Astrocyte of the spinal cord (primary cell): ENCODE results near the gene SPON1.
"Not testable (repeated sequence)": the region's sequence is repeated elsewhere in the genome, so short reads cannot be mapped to it uniquely, and the experiment has no call there.

Experiments
- DNase-seq: peaks from one replicate; pipeline ENCODE4 v3.0.0; 2011; ENCODE audit warnings: low read depth, low spot score
- H3K4me3 ChIP-seq: 2 replicates; pipeline ENCODE4 v1.5.1; 2011; ENCODE audit warnings: low read depth, mild to moderate bottlenecking, low read length, moderate library complexity
- in situ Hi-C: cut with HindIII; loops from 2 replicates; pipeline ENCODE4 v1.10.0; 2017; ENCODE audit warnings: low sequenced_read_pairs
- TF ChIP-seq, protein P1 (sequence below): IDR thresholded peaks from 2 replicates; pipeline ENCODE4 v1.5.1; 2012; ENCODE audit warnings: low read depth, mild to moderate bottlenecking, low read length, inconsistent platforms

The SPON1 gene

DNA sequence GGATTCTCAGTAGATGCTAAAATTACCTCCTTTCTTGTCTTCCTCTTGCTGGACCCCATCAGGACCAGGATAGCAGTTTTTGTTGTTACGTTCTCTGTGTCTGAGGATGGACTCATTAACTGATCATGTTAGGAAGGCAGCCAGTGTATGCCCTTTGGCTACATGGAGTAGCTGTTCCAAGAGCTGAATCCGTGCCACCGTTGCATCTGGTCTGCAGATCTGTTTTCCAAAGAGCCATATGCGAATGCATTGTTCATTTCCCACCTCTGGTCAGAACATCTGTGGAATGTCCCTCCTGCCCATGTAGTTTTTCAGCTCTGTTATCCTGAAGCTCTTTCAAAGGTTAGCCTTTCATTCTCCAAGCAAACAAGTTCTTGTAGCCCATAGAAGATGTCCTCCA, 188.4 kb downstream of the SPON1 start:
- no peak overlapping the region for H3K4me3 ChIP-seq
- DNase-seq = no peak
- TF ChIP-seq, protein P1, sequence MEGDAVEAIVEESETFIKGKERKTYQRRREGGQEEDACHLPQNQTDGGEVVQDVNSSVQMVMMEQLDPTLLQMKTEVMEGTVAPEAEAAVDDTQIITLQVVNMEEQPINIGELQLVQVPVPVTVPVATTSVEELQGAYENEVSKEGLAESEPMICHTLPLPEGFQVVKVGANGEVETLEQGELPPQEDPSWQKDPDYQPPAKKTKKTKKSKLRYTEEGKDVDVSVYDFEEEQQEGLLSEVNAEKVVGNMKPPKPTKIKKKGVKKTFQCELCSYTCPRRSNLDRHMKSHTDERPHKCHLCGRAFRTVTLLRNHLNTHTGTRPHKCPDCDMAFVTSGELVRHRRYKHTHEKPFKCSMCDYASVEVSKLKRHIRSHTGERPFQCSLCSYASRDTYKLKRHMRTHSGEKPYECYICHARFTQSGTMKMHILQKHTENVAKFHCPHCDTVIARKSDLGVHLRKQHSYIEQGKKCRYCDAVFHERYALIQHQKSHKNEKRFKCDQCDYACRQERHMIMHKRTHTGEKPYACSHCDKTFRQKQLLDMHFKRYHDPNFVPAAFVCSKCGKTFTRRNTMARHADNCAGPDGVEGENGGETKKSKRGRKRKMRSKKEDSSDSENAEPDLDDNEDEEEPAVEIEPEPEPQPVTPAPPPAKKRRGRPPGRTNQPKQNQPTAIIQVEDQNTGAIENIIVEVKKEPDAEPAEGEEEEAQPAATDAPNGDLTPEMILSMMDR = no peak
- in situ Hi-C loops = no loop called here

DNA sequence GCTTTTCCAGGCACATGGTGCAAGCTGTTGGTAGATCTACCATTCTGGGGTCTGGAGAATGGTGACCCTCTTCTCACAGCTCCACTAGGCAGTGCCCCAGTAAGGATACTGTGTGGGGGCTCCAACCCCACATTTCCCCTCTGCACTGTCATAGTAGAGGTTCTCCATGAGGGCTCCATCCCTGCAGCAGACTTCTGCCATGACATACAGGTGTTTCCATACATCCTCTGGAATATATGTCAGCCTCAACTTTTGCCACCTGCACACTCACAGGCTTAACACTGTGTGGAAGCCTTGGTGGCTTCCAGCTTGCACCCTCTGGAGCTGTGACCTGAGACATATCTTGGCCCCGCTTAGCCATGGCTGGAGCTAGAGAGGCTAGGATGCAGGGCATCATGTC, 191.6 kb downstream of the SPON1 start:
- in situ Hi-C loops = not testable (repeated sequence)

DNA sequence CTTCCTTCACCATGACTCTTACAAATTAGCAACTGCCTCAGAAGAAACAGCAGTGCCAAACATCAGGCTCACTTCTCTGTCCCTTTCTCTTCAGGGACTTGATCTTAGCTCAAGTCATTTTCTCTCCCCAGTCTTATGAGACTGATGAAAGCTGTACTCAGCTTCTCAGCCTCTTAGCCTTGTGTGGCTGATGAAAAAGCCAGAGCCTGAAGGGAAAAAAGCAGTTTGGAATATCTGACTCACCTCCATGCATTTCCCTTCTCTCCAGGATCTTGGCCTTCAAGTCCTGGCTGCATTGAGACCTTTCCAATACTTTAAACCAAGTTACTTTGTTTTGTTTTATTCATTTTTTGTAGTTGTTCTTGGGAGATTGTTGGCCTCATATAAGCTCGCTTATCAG, 195.9 kb downstream of the SPON1 start:
- no peak for DNase-seq
- TF ChIP-seq, protein P1 = no peak
- in situ Hi-C loops = no loop called here

More for the DNA sequence above, 191.6 kb downstream of the SPON1 start:
- not testable (repeated sequence) for H3K4me3 ChIP-seq, DNase-seq

DNA sequence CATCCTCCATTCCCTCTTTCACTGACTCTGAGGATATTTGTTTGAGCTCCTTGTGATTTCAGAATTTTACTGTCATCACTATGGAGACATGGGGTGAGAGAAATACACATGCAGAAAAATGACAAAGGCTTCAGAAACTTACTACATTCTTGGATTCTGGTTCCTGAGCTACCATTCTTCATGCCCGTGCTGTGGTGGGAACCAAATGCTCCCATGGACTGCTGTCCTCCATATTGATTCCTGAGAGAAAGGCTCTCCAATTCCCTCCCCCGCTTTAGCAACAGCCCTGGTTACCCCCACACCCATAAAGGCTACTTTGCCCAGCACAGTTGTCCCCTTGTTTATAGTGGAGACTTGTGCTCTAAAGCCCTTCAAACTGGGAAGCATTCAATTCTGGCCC, 201.1 kb downstream of the SPON1 start:
- TF ChIP-seq, protein P1 = no peak
- no peak overlapping the region for H3K4me3 ChIP-seq
- no peak for DNase-seq
- in situ Hi-C loops = no loop called here

More for the DNA sequence above, 195.9 kb downstream of the SPON1 start:
- H3K4me3 ChIP-seq = no peak overlapping the region

DNA sequence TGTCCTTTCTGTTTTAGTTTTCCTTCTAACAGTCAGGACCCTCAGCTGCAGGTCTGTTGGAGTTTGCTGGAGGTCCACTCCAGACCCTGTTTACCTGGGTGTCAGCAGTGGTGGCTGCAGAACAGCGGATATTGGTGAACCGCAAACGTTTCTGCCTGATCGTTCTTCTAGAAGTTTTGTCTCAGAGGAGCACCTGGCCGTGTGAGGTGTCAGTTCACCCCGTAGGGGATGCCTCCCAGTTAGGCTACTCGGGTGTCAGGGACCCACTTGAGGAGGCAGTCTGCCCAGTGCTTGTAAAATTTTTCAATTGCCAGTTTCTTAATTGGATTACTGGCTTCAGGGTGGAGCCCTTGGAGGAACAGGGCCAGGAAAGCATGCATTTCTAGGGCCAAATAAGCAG, 211.2 kb downstream of the SPON1 start:
- H3K4me3 ChIP-seq, DNase-seq, in situ Hi-C loops: not testable (repeated sequence)

DNA sequence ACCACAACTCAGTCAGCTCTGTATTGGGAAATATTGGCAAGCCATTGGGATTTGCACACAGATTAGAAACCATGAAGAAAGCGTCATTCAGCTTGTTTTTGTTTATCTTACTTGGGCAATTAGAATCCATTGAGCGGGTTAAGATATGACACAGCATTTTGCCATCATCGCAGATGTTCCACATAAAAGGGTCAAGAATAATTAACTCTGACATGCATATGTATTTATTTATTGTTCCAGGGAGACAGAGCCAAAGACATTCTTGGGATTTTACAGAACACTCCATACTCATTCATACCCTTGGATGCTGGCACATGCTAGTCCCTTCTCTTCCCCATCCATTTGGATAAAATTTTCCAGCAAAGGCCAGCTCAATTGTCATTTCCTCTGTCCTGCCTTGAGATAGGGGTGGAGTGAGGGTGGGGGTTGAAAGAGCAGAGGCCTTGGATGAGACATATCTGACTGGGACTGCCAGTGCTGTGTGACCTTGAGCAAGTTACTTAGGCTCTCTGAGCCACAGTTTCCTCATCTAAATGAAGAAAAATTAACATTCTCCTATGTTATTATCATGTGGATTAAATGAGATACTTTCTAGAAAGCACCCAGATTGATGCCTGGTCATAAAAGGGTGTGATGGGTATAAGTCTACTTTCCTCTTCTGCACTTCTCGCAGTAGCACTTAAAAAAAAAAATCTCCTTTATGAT, 216.7 kb downstream of the SPON1 start:
- peak; percentile 8 for DNase-seq
- in situ Hi-C loops = no loop called here
- no peak overlapping the region for H3K4me3 ChIP-seq
- TF ChIP-seq, protein P1 = no peak

DNA sequence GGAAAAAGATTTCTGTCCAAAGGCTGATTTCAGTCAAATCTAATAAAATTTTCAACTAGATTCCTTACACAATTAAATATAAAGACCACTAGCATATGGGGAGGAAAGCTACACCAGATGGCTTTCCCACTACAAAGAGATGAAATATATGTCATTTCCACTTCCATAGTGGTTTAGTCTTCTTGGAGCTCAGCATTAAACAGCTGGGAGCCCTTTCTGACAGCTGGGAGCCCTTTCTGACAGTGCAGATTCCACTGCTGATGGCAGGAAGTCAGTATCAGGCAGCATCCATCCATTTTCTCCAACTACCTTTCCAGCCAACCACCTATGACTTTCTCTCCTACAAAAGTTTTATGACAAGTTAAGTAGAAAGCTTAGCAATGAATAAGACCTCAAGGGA, 218.6 kb downstream of the SPON1 start:
- TF ChIP-seq, protein P1 = no peak
- DNase-seq = no peak
- H3K4me3 ChIP-seq = no peak overlapping the region
- in situ Hi-C loops = no loop called here
